ENCODE data around the gene GGPS1. TPM values are rescaled to one million over a fixed set of nuclear protein-coding genes. Genes with fewer than 3 reads are reported as not detected.
"Not testable (repeated sequence)": the region's sequence is repeated elsewhere in the genome, so short reads cannot be mapped to it uniquely, and the experiment has no call there.

The GGPS1 gene
- total RNA-seq, 2 experiments from 2014 or later = 27.2 to 27.6 TPM

DNA sequence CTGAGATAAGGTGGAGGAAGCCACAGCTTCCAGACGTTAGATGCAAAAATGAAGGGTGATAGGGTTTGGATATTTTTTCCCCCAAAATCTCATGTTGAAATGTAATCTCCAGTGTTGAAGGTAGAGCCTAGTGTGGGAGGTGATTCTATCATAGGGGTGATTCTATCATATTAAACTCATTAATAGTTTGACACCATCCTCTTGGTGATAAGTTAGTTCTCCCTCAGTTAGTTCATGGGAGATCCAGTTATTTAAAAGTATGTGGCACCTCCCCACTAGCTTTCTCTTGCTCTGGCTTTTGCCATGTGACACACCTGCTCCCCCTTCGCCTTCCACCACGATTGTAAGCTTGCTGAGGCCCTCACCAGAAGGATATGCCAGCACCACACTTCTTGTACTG lies 30.5 kb downstream of the GGPS1 start:
- DNase-seq = no peak
- ChIA-PET POLR2A (no interaction called here), CTCF (interaction anchor here (0.6 kb wide), 1 partner anchor 495 kb away, joined by 3 read pairs; no protein-coding TSS in a partner anchor)
- H3K9me3 Mint-ChIP-seq = no peaks in the 10 kb centered on the region
- H3K4me3 Mint-ChIP-seq = no peak overlapping the region
- H3K27me3 Mint-ChIP-seq = no peaks in the 10 kb centered on the region
- H3K4me1 Mint-ChIP-seq = no peaks in the 10 kb centered on the region
- no peak overlapping the region for H3K27ac Mint-ChIP-seq
- H3K36me3 Mint-ChIP-seq (ENCODE audit: low read depth) = no peaks in the 10 kb centered on the region

GRCh38 chr1:235364189-235364588 lies 35.8 kb downstream of the GGPS1 start:
- H3K36me3 Mint-ChIP-seq (ENCODE audit: low read depth); POLR2A ChIA-PET; H3K27ac Mint-ChIP-seq; H3K9me3 Mint-ChIP-seq; DNase-seq; H3K4me3 Mint-ChIP-seq; H3K27me3 Mint-ChIP-seq; CTCF ChIA-PET: not testable (repeated sequence)
- H3K4me1 Mint-ChIP-seq = peaks cover 26% of the 10 kb centered on the region

- CTCF ChIA-PET = interaction anchor here (1.1 kb wide), 2 partner anchors 18 to 138 kb away, joined by 3 read pairs; partner anchors contain the start of gene B3GALNT2
- no peak for DNase-seq
- Mint-ChIP-seq H3K27me3 (no peaks in the 10 kb centered on the region), H3K9me3 (no peaks in the 10 kb centered on the region), H3K36me3 (ENCODE audit: low read depth) (no peaks in the 10 kb centered on the region), H3K4me1 (peaks cover 29% of the 10 kb centered on the region), H3K27ac (peak overlapping the region; percentile 95), H3K4me3 (peak overlapping the region; percentile 99)
- POLR2A ChIA-PET = no interaction called here
Observed at GRCh38 chr1:235366286-235366685, 37.9 kb downstream of the GGPS1 start.

DNA sequence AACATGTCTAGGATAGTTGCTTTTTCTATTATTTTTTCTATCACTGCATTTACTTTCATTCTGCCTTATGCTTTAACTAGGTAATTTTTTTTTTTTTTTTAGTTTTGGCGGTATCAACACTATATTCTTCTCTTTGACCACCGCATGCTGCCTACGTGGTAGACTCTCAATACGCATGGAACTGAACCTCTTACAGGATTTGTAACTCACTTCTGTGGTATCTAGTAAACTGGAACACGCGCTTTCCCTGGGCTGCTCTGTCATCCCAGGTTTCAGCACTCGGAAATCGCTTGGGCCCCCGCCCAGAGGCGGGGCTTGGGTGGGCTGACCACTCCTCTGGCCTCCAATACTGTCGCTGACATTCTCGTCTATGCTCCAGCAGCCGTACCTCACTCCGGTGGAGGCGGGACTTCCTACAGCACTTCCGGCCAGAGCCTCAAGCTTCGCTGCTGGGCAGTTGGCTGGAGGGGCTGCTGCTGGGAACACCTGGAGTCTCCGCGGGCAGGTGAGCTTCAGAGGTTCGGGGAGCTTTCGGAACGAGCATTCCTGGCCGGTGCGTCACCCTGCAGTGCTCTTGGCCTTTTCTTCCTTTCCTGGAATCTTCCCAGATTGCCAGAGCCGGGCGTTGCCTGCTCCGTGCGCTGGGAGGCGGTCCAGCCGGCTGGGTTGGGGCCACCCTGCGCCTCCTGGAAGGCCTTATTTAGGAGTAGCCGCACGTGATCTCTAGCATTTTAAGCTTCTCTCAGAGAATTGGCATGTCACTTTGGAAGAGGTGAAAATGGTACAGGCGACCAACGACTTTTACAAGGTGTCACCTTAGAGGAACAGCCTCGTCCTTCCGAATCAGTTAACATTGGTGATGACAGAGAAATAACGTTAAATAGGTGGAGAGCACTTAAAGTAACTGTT lies 38.9 kb downstream of the GGPS1 start, which contains the start of gene TBCE:
Gene TBCE (plus strand): TSS at position 428 of the 909 bp plus-strand sequence. CDS start 12,623 bp downstream, outside the sequence.
- ChIA-PET POLR2A (interaction anchor here (0.6 kb wide), 1 partner anchor 137 kb away, joined by 3 read pairs; the partner anchor contains the start of gene B3GALNT2), CTCF (interaction anchor here (0.5 to 1.5 kb wide), 5 partner anchors 30 to 1178 kb away, joined by 3 to 5 read pairs (median 3); partner anchors contain the start of gene B3GALNT2)
- H3K4me1 Mint-ChIP-seq = peaks cover 29% of the 10 kb centered on the region
- H3K36me3 Mint-ChIP-seq (ENCODE audit: low read depth) = no peaks in the 10 kb centered on the region
- DNase-seq = peak; percentile 89
- peak within 1 kb of the TSS; percentile 95 for H3K27ac Mint-ChIP-seq
- H3K27me3 Mint-ChIP-seq = no peaks in the 10 kb centered on the region
- no peaks in the 10 kb centered on the region for H3K9me3 Mint-ChIP-seq
- peak within 1 kb of the TSS; percentile 99 for H3K4me3 Mint-ChIP-seq

DNA sequence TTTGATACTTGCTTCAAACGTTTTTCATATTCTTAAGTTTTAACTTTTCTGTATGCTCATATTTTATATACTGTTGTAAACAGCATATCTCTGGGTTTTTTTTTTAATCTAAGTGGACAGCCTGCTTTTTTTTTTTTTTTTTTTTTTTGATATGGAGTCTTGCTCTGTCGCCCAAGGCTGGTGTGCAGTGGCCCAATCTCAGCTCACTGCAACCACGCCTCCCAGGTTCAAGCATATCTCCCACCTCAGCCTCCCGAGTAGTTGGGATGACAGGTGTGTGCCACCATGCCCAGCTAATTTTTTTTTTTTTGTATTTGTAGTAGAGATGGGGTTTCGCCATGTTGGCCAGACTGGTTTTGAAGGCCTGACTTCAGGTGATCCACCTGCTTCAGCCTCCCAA lies 40.1 kb downstream of the GGPS1 start:
- no peak overlapping the region for H3K27ac Mint-ChIP-seq

DNA sequence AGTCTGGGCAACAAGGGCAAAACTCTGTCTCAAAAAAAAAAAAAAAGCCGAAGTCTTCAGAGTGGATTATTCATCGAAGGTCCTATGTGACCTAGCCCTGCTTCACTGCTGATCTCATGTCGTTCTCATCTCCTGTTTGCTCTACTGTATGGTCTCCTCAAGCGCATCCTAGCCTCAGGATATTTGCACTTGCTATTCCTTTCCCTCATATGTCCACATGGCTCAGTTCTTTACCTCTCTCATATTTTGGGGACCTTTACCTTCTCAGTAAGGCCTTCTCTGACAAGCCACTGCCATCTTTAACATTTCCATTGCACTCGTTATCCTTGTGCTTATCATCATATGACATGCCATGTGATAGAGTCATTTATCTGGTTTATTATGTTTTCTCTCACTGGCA lies 41.4 kb downstream of the GGPS1 start:
- ChIA-PET CTCF (interaction anchor here (0.6 to 0.7 kb wide), 2 partner anchors 19 to 97 kb away, joined by 4 read pairs; no protein-coding TSS in a partner anchor), POLR2A (no interaction called here)
- Mint-ChIP-seq H3K27me3 (no peaks in the 10 kb centered on the region), H3K9me3 (no peaks in the 10 kb centered on the region), H3K36me3 (ENCODE audit: low read depth) (peaks cover 2% of the 10 kb centered on the region), H3K4me1 (peaks cover 29% of the 10 kb centered on the region), H3K4me3 (no peak overlapping the region), H3K27ac (no peak overlapping the region)
- no peak for DNase-seq

More for the DNA sequence above, 40.1 kb downstream of the GGPS1 start:
- peak overlapping the region; percentile 99 for H3K4me3 Mint-ChIP-seq
- POLR2A ChIA-PET = no interaction called here
- CTCF ChIA-PET = interaction anchor here (1.5 kb wide), 1 partner anchor 31 kb away, joined by 5 read pairs; no protein-coding TSS in a partner anchor
- DNase-seq = no peak
- no peaks in the 10 kb centered on the region for H3K9me3 Mint-ChIP-seq
- no peaks in the 10 kb centered on the region for H3K36me3 Mint-ChIP-seq (ENCODE audit: low read depth)
- H3K27me3 Mint-ChIP-seq = no peaks in the 10 kb centered on the region
- H3K4me1 Mint-ChIP-seq = peaks cover 29% of the 10 kb centered on the region

DNA sequence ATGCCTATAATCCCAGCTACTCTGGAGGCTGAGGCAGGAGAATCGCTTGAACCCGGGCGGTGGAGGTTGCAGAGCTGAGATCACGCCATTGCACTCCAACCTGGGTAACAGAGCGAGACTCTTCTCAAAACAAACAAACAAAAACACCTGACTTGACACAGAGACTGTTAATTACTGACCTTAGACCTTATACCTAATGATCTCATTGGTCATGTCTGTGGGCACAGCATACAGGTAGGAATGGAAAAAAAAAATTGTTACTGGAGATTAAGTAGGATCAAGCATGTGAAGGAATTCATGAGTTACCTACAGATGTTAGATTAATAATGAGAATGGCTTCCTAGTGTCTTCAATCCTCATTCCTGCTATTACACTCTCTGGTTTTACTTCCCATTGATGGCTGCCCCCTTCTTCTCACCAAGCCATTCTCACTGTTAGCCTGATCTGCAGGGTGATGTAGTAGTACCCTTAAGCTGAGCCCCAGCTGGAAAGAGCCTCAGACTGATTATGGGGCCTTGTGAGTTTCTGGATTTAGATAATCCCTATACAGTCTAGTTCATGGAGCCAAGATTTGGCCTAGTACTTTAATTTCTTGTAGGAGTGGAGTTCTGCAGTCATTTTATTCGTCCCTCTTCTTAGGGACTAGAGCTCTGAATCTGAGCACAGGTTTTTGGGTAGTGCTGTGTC lies 47.7 kb downstream of the GGPS1 start:
- Mint-ChIP-seq H3K4me3 (no peak overlapping the region), H3K27me3 (no peaks in the 10 kb centered on the region), H3K27ac (no peak overlapping the region), H3K9me3 (no peaks in the 10 kb centered on the region), H3K4me1 (peaks cover 9% of the 10 kb centered on the region), H3K36me3 (ENCODE audit: low read depth) (peaks cover 15% of the 10 kb centered on the region)
- ChIA-PET CTCF (interaction anchor here (0.6 kb wide), 1 partner anchor 125 kb away, joined by 3 read pairs; no protein-coding TSS in a partner anchor), POLR2A (no interaction called here)
- no peak for DNase-seq

DNA sequence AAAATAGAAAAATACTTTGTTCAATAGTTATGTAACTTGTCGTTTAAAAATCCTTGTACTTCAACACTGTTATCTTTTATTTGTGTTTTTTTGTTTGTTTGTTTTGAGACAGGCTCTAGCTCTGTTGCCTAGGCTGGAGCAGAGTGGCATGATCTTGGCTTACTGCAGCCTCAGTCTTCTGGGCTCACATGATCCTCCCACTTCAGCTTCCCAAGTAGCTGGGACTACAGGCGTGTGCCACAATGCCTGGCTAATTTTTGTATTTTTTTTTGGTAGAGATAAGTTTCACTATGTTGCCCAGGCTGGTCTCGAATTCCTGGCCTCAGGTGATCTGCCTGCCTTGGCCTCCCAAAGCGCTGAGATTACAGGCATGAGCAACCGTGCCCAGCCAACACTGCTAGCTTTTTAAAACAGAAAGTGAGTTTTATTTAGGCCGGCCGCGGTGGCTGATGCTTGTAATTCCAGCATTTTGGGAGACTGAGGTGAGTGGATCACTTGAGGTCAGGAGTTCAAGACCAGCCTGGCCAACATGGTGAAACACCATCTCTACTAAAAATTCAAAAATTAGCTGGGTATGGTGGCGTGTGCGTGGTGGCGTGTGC lies 49.9 kb downstream of the GGPS1 start:
- DNase-seq, H3K27ac Mint-ChIP-seq, H3K4me3 Mint-ChIP-seq, H3K27me3 Mint-ChIP-seq, H3K9me3 Mint-ChIP-seq, H3K4me1 Mint-ChIP-seq: not testable (repeated sequence)
- POLR2A ChIA-PET = interaction anchor here (0.6 kb wide), 2 partner anchors 20 to 121 kb away, joined by 4 to 5 read pairs; no protein-coding TSS in a partner anchor
- CTCF ChIA-PET = interaction anchor here (0.9 kb wide), 1 partner anchor 10 kb away, joined by 3 read pairs; no protein-coding TSS in a partner anchor
- H3K36me3 Mint-ChIP-seq (ENCODE audit: low read depth) = peaks cover 24% of the 10 kb centered on the region

DNA sequence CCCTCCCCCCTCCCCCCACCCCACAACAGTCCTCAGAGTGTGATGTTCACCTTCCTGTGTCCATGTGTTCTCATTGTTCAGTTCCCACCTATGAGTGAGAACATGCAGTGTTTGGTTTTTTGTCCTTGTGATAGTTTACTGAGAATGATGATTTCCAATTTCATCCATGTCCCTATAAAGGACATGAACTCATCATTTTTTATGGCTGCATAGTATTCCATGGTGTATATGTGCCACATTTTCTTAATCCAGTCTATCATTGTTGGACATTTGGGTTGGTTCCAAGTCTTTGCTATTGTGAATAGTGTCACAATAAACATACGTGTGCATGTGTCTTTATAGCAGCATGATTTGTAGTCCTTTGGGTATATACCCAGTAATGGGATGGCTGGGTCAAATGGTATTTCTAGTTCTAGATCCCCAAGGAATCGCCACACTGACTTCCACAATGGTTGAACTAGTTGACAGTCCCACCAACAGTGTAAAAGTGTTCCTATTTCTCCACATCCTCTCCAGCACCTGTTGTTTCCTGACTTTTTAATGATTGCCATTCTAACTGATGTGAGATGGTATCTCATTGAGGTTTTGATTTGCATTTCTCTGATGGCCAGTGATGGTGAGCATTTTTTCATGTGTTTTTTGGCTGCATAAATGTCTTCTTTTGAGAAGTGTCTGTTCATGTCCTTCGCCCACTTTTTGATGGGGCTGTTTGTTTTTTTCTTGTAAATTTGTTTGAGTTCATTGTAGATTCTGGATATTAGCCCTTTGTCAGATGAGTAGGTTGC lies 53.8 kb downstream of the GGPS1 start:
- DNase-seq, POLR2A ChIA-PET, H3K27me3 Mint-ChIP-seq, H3K27ac Mint-ChIP-seq, H3K4me3 Mint-ChIP-seq, H3K4me1 Mint-ChIP-seq, CTCF ChIA-PET, H3K9me3 Mint-ChIP-seq: not testable (repeated sequence)
- H3K36me3 Mint-ChIP-seq (ENCODE audit: low read depth) = peaks cover 27% of the 10 kb centered on the region

DNA sequence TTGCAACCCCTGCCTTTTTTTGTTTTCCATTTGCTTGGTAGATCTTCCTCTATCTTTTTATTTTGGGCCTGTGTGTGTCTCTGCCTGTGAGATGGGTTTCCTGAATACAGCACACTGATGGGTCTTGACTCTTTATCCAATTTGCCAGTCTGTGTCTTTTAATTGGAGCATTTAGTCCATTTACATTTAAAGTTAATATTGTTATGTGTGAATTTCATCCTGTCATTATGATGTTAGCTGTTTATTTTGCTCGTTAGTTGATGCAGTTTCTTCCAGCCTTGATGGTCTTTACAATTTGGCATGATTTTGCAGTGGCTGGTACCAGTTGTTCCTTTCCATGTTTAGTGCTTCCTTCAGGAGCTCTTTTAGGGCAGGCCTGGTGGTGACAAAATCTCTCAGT lies 57.3 kb downstream of the GGPS1 start:
- H3K4me1 Mint-ChIP-seq, H3K27me3 Mint-ChIP-seq, H3K27ac Mint-ChIP-seq, POLR2A ChIA-PET, H3K4me3 Mint-ChIP-seq, H3K9me3 Mint-ChIP-seq, DNase-seq: not testable (repeated sequence)
- CTCF ChIA-PET = interaction anchor here (0.6 kb wide), 1 partner anchor 23 kb away, joined by 3 read pairs; no protein-coding TSS in a partner anchor
- peaks cover 32% of the 10 kb centered on the region for H3K36me3 Mint-ChIP-seq (ENCODE audit: low read depth)

GRCh38 chr1:235391874-235392273 lies 63.5 kb downstream of the GGPS1 start:
- Mint-ChIP-seq H3K36me3 (ENCODE audit: low read depth) (peaks cover 10% of the 10 kb centered on the region), H3K4me3 (no peak overlapping the region), H3K27me3 (no peaks in the 10 kb centered on the region), H3K4me1 (no peaks in the 10 kb centered on the region), H3K9me3 (peaks cover 4% of the 10 kb centered on the region), H3K27ac (no peak overlapping the region)
- ChIA-PET CTCF (interaction anchor here (0.6 kb wide), 2 partner anchors 71 to 1144 kb away, joined by 3 to 4 read pairs; no protein-coding TSS in a partner anchor), POLR2A (no interaction called here)
- no peak for DNase-seq
